Measurements from ENCODE around the gene EP400.

The EP400 gene

GRCh38 chr12:131905081-131905629 is 44.6 kb upstream of the EP400 start:
- CTCF ChIA-PET = no interaction called here
- no peak overlapping the region for H3K27ac ChIP-seq (ENCODE audit: extremely low read depth, low read depth, low read length)

GRCh38 chr12:131905630-131906091 is 44.1 kb upstream of the EP400 start:
- POLR2A ChIA-PET = no interaction called here
- H3K36me3 ChIP-seq (ENCODE audit: control insufficient read depth in 2 of 2, insufficient read depth in 1 of 2, low read length in 2 of 2) = peaks cover 0 to 56% of the 10 kb centered on the region in 2 experiments; a peak in 2 of 3 replicates
- H3K9me3 ChIP-seq (ENCODE audit: control insufficient read depth, insufficient read depth, low read depth, low read length) = no peaks in the 10 kb centered on the region
- no peak overlapping the region for H3K4me3 ChIP-seq (ENCODE audit: low read depth, low read length)
- no peak overlapping the region for H3K27ac ChIP-seq (ENCODE audit: extremely low read depth, low read depth, low read length)
- CTCF ChIA-PET = no interaction called here
- TF ChIP-seq MZF1 (tag by site-specific recombination; IDR thresholded peaks at IDR 0.05; ENCODE audit: borderline replicate concordance) = no peak
- 0 out of 2 replicates have a peak, but pooled peaks have one; percentile 2 for TF ChIP-seq SCRT2 (tag by site-specific recombination; IDR thresholded peaks at IDR 0.05)
- no peak for TF ChIP-seq ZNF18 (tag by site-specific recombination; IDR thresholded peaks at IDR 0.05)
- no peaks in the 10 kb centered on the region for H3K4me1 ChIP-seq (ENCODE audit: control insufficient read depth, insufficient read depth, low read length)

More at GRCh38 chr12:131905081-131905629, 44.6 kb upstream of the EP400 start:
- Histone ChIP-seq H3K36me3 (ENCODE audit: control insufficient read depth in 2 of 2, insufficient read depth in 1 of 2, low read length in 2 of 2) (peaks cover 0 to 56% of the 10 kb centered on the region in 2 experiments; a peak in 2 of 3 replicates), H3K4me3 (ENCODE audit: low read depth, low read length) (no peak overlapping the region), H3K4me1 (ENCODE audit: control insufficient read depth, insufficient read depth, low read length) (no peaks in the 10 kb centered on the region), H3K9me3 (ENCODE audit: control insufficient read depth, insufficient read depth, low read depth, low read length) (no peaks in the 10 kb centered on the region)
- POLR2A ChIA-PET = no interaction called here
- no peak for TF ChIP-seq ZNF692 (tag by site-specific recombination; IDR thresholded peaks at IDR 0.05)
- TF ChIP-seq SCRT2 (tag by site-specific recombination; IDR thresholded peaks at IDR 0.05) = peak; percentile 60

GRCh38 chr12:131907379-131908091 is 42.2 kb upstream of the EP400 start:
- Histone ChIP-seq H3K4me3 (ENCODE audit: low read depth, low read length) (no peak overlapping the region), H3K27ac (ENCODE audit: extremely low read depth, low read depth, low read length) (no peak overlapping the region), H3K9me3 (ENCODE audit: control insufficient read depth, insufficient read depth, low read depth, low read length) (no peaks in the 10 kb centered on the region), H3K36me3 (ENCODE audit: control insufficient read depth in 2 of 2, insufficient read depth in 1 of 2, low read length in 2 of 2) (peaks cover 0 to 72% of the 10 kb centered on the region in 2 experiments; a peak in 2 of 3 replicates), H3K4me1 (ENCODE audit: control insufficient read depth, insufficient read depth, low read length) (peaks cover 5% of the 10 kb centered on the region)
- TF ChIP-seq KLF17 (tag by site-specific recombination; IDR thresholded peaks at IDR 0.05) (0 out of 2 replicates have a peak, but pooled peaks have one; percentile 4), ZBTB21 (tag by site-specific recombination; IDR thresholded peaks at IDR 0.05) (no peak)
- ChIA-PET CTCF (no interaction called here), POLR2A (no interaction called here)

GRCh38 chr12:131908092-131909080 is 41.4 kb upstream of the EP400 start:
- peaks cover 5% of the 10 kb centered on the region for H3K4me1 ChIP-seq (ENCODE audit: control insufficient read depth, insufficient read depth, low read length)
- TF ChIP-seq ZNF639 (tag by site-specific recombination; IDR thresholded peaks at IDR 0.05) = no peak
- no peak for TF ChIP-seq ZNF26 (tag by site-specific recombination; IDR thresholded peaks at IDR 0.05)
- H3K27ac ChIP-seq (ENCODE audit: extremely low read depth, low read depth, low read length) = no peak overlapping the region
- no peak overlapping the region for H3K4me3 ChIP-seq (ENCODE audit: low read depth, low read length)
- peaks cover 0 to 75% of the 10 kb centered on the region in 2 experiments; a peak in 2 of 3 replicates for H3K36me3 ChIP-seq (ENCODE audit: control insufficient read depth in 2 of 2, insufficient read depth in 1 of 2, low read length in 2 of 2)
- no peaks in the 10 kb centered on the region for H3K9me3 ChIP-seq (ENCODE audit: control insufficient read depth, insufficient read depth, low read depth, low read length)
- ChIA-PET CTCF (no interaction called here), POLR2A (no interaction called here)
